H1 (cell line): Measurements from ENCODE around the gene RASGRP4.

Experiments
- EZH2 ChIP-seq: fragments of 200-600 bp; sonication (generic); IDR thresholded peaks from 2 replicates; pipeline ENCODE4 v1.7.1; 2012; ENCODE audit warnings: low read depth, mild to moderate bottlenecking, moderate library complexity, low read length, inconsistent platforms; ENCODE audit not compliant: severe bottlenecking
- TF ChIP-seq, protein P1 (sequence below), 3 experiments: IDR thresholded peaks; 1 replicate in 2 of 3; 2 replicates in 1 of 3; pipeline versions ENCODE4 v1.5.1 to v1.6.1; 2011; ENCODE audit warnings: low read length in 3 of 3, mild to moderate bottlenecking in 3 of 3, inconsistent platforms in 2 of 3, low read depth in 1 of 3, moderate library complexity in 1 of 3; ENCODE audit not compliant: insufficient read depth in 1 of 3; ENCODE audit errors: control extremely low read depth in 1 of 3

DNA sequence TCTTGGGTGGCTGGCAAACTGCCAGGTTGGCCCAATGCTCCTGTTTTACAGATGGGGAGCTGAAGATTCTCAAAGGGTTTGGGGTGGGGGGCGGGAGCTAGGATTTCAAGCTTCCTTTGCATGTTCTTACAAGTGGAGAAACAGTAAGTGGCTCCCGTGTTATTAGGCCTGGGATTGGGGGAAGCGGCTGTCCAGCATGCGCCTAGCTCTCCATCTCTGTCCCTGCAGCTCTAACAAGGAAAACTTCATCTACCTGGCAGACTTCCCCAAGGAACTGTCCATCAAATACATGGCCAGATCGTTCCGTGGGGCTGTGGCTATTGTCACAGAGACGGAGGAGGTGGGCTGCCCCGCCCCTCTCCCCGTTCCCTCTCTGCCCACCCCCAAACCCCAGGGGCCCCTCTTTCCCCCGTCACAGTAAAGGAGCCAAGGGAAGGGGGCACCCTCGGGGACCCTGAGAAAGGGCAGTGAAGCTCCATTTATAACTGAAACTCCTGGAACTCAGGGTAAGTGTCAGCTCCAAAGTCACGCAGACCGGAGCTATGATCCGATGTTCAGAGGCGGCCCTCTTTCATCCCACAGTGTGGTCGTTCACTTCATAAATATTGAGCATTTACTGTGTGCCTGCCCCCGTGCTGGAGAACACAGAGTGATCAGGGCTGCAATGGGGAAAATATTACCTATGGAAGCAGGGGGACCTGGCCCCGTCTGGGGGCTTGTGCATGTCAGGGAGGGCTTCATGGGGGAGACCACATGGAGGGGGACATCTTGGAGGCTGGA lies 66.6 kb downstream of the RASGRP4 start:
- TF ChIP-seq, protein P1, sequence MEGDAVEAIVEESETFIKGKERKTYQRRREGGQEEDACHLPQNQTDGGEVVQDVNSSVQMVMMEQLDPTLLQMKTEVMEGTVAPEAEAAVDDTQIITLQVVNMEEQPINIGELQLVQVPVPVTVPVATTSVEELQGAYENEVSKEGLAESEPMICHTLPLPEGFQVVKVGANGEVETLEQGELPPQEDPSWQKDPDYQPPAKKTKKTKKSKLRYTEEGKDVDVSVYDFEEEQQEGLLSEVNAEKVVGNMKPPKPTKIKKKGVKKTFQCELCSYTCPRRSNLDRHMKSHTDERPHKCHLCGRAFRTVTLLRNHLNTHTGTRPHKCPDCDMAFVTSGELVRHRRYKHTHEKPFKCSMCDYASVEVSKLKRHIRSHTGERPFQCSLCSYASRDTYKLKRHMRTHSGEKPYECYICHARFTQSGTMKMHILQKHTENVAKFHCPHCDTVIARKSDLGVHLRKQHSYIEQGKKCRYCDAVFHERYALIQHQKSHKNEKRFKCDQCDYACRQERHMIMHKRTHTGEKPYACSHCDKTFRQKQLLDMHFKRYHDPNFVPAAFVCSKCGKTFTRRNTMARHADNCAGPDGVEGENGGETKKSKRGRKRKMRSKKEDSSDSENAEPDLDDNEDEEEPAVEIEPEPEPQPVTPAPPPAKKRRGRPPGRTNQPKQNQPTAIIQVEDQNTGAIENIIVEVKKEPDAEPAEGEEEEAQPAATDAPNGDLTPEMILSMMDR (IDR thresholded peaks at IDR 0.05; ENCODE audit: control extremely low read depth in 1 of 3, insufficient read depth in 1 of 3, low read depth in 1 of 3, low read length in 3 of 3): no peak
- TF ChIP-seq EZH2: no peak
